Adipose tissue (tissue), 3 donors: ENCODE data around the gene PTCRA. TPM values are rescaled to one million over a fixed set of nuclear protein-coding genes. Genes with fewer than 3 reads are reported as not detected.

Experiments used
- H3K27ac ChIP-seq: one replicate; pipeline ENCODE4 v1.5.1; 2013; ENCODE audit warnings: low read depth, low read length
- WGBS, 3 donors: extraction: QIAGEN DNeasy Blood & Tissue Kit; methylation state at CpG; one replicate each; pipeline ENCODE4 v1.1.7; 2013; 5-methylcytosine and 5-hydroxymethylcytosine counted together
- polyA plus RNA-seq, 3 donors: library from polyadenylated mRNA; stranded (reverse); fragments of 200-250 nt; gene quantifications; one replicate each; pipeline ENCODE4 v1.2.3, GENCODE V29; 2013
- donor health status: healthy with polysubstance abuse.
- donor health status: Bipolar disorder and iron deficiency.
- donor health status: healthy.

The PTCRA gene
- polyA plus RNA-seq, 3 donors = 0.15 TPM; not detected in 2

DNA sequence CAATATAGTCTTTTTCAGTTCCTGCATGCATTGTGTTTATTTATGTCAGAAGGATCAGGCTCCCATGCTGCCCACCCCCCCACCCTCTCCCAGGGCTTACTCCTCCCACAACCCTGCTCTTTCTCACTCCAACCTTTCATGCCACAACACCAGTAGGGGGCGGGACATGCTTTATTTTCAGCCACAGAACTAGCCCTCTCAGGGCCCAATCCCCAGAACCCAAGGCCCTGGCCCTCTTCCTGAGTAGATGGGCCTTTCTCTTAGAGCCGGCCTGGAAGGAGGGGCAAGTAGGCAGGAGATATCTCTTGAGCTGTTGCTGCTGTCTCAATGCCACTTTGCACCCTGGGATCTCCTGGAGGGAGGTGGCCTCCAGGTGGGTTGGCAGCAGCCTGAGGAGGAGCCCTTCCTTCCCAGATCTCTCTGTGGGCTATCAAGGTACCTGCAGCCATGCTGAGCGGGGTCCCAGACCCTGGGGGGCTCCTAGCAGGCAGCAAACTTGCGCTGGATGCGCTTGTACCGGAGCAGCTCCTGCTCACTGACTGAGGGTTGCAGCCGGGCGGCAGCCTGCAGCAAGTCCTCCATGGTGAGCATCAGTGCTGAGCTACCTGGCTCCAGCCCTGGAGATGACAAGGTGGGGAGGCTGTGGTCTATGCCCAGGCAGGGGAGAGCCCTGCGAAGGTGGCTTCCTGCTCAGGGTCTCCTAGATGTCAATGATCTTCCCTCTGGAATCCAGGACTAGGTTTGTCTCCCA lies 48.2 kb downstream of the PTCRA start:
- no peak overlapping the region for H3K27ac ChIP-seq
- WGBS, 3 donors = 83 to 87% (median 83%) methylated on average over 9 of the region's 9 CpGs

DNA sequence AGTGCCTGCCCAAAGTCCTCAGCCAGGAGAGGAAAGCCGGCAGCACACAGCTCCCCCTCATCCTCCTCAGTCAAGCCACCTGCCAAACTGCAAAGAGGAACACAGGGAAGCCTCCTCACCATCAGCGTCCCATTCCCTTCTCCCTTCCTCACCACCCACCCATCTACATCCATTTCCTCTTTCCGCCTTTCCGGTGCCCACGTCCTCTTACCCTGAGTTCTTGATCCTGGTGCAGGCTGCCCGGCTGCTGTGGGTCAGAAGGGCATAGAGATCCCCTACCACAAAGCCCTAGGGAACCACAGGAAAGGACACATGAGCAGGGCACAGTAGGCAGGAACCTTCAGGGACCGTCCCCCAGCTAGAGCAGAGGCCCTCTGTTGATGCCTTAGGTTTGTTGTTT lies 50.7 kb downstream of the PTCRA start:
- 67 to 80% (median 75%) methylated on average over 7 of the region's 7 CpGs for WGBS, 3 donors
- H3K27ac ChIP-seq = no peak overlapping the region

DNA sequence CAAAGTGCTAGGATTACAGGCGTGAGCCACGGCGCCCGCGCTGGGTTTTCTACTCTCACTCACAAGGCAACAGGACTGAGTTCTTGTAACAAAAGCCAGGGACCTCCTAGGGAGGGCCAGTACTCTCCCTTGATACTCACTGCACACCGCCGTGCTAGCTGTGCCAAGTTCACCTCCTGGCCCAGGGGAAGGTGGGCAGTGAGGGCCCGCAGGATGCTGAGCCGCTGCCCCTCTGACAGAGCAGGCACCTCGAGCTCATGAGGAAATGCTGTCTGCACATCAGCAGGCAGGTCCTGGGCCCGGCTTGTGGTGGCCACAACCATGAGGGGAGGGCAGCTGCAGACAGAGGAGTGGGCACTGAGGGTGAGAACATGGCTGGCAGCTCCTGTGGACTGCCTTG lies 51.4 kb downstream of the PTCRA start:
- H3K27ac ChIP-seq = no peak overlapping the region
- WGBS, 3 donors = 93 to 95% (median 95%) methylated on average over 11 of the region's 11 CpGs

DNA sequence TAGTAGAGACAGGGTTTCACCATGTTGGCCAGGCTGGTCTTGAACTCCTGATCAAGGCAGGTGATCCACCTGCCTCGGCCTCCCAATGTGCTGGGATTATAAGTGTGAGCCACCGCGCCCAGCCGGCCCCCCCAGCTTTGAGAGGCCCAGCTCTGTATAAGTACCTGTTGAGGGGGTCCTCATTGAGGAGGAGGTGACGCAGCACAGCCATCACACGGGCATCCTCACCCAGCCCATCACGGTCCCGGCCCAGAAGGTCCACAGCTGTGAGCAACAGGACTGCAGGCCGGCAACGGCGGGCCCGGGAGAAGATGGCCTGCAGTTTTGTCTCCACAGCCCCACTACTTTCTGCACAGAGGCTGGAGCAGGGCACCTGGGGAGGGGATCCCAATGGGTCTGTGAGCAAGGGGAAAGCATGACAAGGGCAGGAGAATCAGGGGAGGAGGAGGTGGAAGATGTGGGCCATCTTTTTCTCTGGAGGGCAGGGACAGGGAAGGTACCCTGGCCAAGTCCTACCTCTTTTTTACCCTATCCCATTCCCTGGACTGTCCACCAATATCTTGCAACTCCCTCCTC lies 52.4 kb downstream of the PTCRA start:
- no peak overlapping the region for H3K27ac ChIP-seq
- WGBS, 3 donors = 94 to 98% (median 96%) methylated on average over 12 of the region's 12 CpGs

- WGBS, 3 donors = 69 to 86% (median 80%) methylated on average over 4 of the region's 4 CpGs
- H3K27ac ChIP-seq = no peak overlapping the region
Measured at GRCh38 chr6:42968783-42969182, 52.9 kb downstream of the PTCRA start.

GRCh38 chr6:42969431-42969830 lies 53.6 kb downstream of the PTCRA start:
- 87 to 90% (median 89%) methylated on average over 2 of the region's 2 CpGs for WGBS, 3 donors
- no peak overlapping the region for H3K27ac ChIP-seq

- no peak overlapping the region for H3K27ac ChIP-seq
- 57 to 94% (median 88%) methylated on average over 4 of the region's 4 CpGs for WGBS, 3 donors
Measured at GRCh38 chr6:42969934-42970333, 54.1 kb downstream of the PTCRA start.

DNA sequence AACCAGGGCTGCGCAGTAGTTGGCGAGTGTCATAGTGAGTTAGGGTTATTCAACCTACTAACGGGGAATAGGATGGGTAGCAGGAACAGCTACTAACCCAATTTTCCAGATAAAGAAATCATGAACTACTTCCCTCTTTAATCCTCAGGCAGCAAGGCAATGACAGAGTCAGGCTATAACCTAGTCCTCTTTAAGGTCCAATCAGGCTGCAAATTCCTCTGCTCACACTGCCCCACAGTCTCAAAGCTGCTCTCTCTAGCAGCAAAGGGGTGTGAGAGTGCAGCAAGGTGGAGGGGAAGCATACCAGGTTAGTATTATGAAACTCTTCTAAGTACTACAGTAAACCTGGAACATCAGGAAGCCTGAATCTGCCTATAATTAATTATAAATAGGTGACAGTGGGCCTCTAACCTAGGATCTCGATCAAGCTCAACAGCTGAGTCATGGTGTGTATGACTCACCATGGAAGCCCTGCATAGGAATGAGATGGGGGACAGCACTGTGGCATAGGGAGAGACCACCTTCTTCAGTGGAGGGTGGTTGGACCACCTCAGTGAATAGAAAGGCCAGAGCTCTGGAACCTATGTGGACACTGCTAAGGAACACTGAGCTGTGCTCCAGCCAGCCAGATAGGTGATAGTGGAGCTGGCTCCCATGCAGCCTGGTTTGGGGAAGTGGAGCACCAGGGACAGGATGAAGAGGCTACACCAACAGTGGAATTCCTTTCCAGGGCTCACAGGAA lies 55.2 kb downstream of the PTCRA start:
- 63 to 87% (median 75%) methylated on average over 4 of the region's 4 CpGs for WGBS, 3 donors
- no peak overlapping the region for H3K27ac ChIP-seq

- H3K27ac ChIP-seq = no peak overlapping the region
- WGBS, 3 donors = 74 to 92% (median 78%) methylated on average over 3 of the region's 3 CpGs
Measured at GRCh38 chr6:42971746-42972327, 56.0 kb downstream of the PTCRA start.

- H3K27ac ChIP-seq = no peak overlapping the region
- 66 to 98% (median 75%) methylated on average over 3 of the region's 3 CpGs for WGBS, 3 donors
Measured at GRCh38 chr6:42973926-42974325, 58.1 kb downstream of the PTCRA start.

DNA sequence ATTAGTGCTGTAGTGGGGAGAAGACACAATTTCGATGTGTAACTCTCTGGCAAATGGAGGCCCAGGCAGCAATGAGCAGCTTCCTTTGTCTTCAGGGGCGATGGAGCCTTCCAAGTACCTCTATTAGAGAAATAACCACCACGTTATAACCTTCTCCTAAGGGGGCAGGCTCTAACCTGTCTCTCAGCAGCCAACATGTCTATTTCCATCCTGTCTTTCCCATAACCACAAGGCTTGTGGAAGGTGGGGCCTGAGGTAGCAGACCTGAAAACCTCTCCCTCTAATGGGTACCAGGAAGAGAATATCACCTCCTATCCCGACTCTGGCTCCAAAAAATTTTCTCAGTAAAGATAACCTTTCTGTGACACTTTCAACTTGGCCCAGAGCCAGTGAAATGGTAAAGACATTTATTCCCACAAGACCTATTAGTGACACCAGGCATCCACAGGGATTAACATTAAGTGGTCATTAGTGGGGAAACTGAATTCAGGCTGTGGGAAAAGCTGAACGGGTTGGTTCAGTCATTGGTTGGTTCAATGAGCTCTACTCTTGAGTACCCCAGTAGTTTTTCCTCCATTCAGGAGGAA lies 59.2 kb downstream of the PTCRA start:
- 77 to 88% (median 78%) methylated on average over 5 of the region's 5 CpGs for WGBS, 3 donors
- no peak overlapping the region for H3K27ac ChIP-seq

Other genes with a start within 250 kb of the PTCRA start
- gene PRPH2, start 193.5 kb upstream of the PTCRA start, polyA plus RNA-seq = under 1 TPM; 0.54 to 0.77 (median 0.67) TPM
- 10 to 100 TPM; 11.4 to 15.5 (median 12.0) TPM for gene TBCC, start 169.9 kb upstream of the PTCRA start, polyA plus RNA-seq
- gene BICRAL, start 134.0 kb upstream of the PTCRA start, polyA plus RNA-seq = 1 to 10 TPM; 3.5 to 6.3 (median 4.5) TPM
- 10 to 100 TPM; 26.1 to 68.6 (median 54.1) TPM for gene RPL7L1, start 36.4 kb upstream of the PTCRA start, polyA plus RNA-seq
- gene CNPY3, start 13.4 kb downstream of the PTCRA start, polyA plus RNA-seq = 10 to 100 TPM; 19.9 to 61.0 (median 23.6) TPM
- 100 to 1,000 TPM in 1 of 3 donors, 1 to 10 TPM in 1, under 1 TPM in 1; 0.34 to 267 (median 6.0) TPM for gene GNMT, start 44.7 kb downstream of the PTCRA start, polyA plus RNA-seq
- 10 to 100 TPM; 11.4 to 21.5 (median 15.0) TPM for gene PEX6, start 63.1 kb downstream of the PTCRA start, polyA plus RNA-seq
- gene PPP2R5D, start 68.5 kb downstream of the PTCRA start, polyA plus RNA-seq = 10 to 100 TPM; 17.5 to 31.5 (median 24.2) TPM
- gene MEA1, start 97.9 kb downstream of the PTCRA start, polyA plus RNA-seq = 10 to 100 TPM; 39.7 to 90.3 (median 73.0) TPM
- gene KLHDC3, start 98.2 kb downstream of the PTCRA start, polyA plus RNA-seq = 100 to 1,000 TPM in 1 of 3 donors, 10 to 100 TPM in 2; 44.6 to 108 (median 70.5) TPM
- 10 to 100 TPM; 26.4 to 41.3 (median 29.9) TPM for gene RRP36, start 105.6 kb downstream of the PTCRA start, polyA plus RNA-seq
- 1 to 10 TPM; 8.9 to 9.6 (median 9.3) TPM for gene CUL7, start 137.8 kb downstream of the PTCRA start, polyA plus RNA-seq
- gene MRPL2, start 143.4 kb downstream of the PTCRA start, polyA plus RNA-seq = 10 to 100 TPM; 43.6 to 77.5 (median 55.8) TPM
- gene KLC4, start 143.6 kb downstream of the PTCRA start, polyA plus RNA-seq = 10 to 100 TPM; 15.1 to 25.6 (median 17.8) TPM
- gene PTK7, start 160.3 kb downstream of the PTCRA start, polyA plus RNA-seq = 10 to 100 TPM in 2 of 3 donors, 1 to 10 TPM in 1; 6.6 to 15.7 (median 11.2) TPM